ENCODE results near the gene POC5. TPM values are rescaled to one million over a fixed set of nuclear protein-coding genes. Genes with fewer than 3 reads are reported as not detected.

Gene POC5
- total and polyA plus RNA-seq, 2 experiments from 2014 or later = 4.6 to 19.2 TPM

DNA sequence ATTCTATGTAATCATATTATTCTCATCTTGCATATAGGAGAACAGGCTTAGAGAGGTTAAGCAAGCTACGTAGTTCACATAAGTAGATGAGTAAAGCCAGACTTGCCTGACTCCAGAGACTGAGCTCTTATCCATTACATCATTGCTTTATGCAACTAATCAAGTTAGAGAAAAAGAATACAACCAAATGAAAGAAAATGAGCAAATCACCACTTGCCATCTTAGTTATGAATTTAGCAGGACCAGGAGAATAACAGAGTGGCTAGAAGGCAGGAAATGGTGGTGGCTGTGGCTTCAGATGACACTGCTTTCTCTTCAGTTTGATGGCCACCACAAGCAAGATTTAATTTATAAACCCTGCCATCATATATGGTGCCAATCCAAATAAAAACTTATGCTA, 26.6 kb downstream of the POC5 start:
- H3K27me3 ChIP-seq = no peaks in the 10 kb centered on the region
- no peaks in the 10 kb centered on the region for H3K9me2 ChIP-seq (replicated peaks; ENCODE audit: insufficient read depth)
- H3K36me3 ChIP-seq (replicated peaks; ENCODE audit: insufficient read depth, low read depth) = no peaks in the 10 kb centered on the region
- no peak for DNase-seq (ENCODE audit: low spot score)
- H3K27ac ChIP-seq = no peak overlapping the region
- H3K4me3 ChIP-seq = no peak overlapping the region
- no peaks in the 10 kb centered on the region for H3K79me2 ChIP-seq
- H4K20me1 ChIP-seq (ENCODE audit: insufficient read depth, poor library complexity, severe bottlenecking) = no peaks in the 10 kb centered on the region
- WGBS (ENCODE audit: low lambda C conversion rate, missing lambda C conversion rate) = 87% methylated on average over 1 of the region's 1 CpG
- H2AFZ ChIP-seq = no peak overlapping the region
- no peaks in the 10 kb centered on the region for H3K4me1 ChIP-seq (ENCODE audit: insufficient read depth)
- TF ChIP-seq, protein P1, sequence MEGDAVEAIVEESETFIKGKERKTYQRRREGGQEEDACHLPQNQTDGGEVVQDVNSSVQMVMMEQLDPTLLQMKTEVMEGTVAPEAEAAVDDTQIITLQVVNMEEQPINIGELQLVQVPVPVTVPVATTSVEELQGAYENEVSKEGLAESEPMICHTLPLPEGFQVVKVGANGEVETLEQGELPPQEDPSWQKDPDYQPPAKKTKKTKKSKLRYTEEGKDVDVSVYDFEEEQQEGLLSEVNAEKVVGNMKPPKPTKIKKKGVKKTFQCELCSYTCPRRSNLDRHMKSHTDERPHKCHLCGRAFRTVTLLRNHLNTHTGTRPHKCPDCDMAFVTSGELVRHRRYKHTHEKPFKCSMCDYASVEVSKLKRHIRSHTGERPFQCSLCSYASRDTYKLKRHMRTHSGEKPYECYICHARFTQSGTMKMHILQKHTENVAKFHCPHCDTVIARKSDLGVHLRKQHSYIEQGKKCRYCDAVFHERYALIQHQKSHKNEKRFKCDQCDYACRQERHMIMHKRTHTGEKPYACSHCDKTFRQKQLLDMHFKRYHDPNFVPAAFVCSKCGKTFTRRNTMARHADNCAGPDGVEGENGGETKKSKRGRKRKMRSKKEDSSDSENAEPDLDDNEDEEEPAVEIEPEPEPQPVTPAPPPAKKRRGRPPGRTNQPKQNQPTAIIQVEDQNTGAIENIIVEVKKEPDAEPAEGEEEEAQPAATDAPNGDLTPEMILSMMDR (IDR thresholded peaks at IDR 0.05; ENCODE audit: poor library complexity) = no peak
- H3K4me2 ChIP-seq = no peak overlapping the region
- H3K9me3 ChIP-seq (ENCODE audit: low read depth) = no peaks in the 10 kb centered on the region

- TF ChIP-seq EZH2phosphoT487 (IDR thresholded peaks at IDR 0.05; ENCODE audit: low read depth, severe bottlenecking, unreplicated experiment) (no peak), EZH2 (IDR thresholded peaks at IDR 0.05; ENCODE audit: borderline replicate concordance) (no peak)
- TF ChIP-seq, protein P1 (IDR thresholded peaks at IDR 0.05; ENCODE audit: poor library complexity) = no peak
- no peak overlapping the region for H3K4me3 ChIP-seq
- no peak overlapping the region for H2AFZ ChIP-seq
These were observed 30.8 kb downstream of the POC5 start for GRCh38 chr5:75686480-75686879.

GRCh38 chr5:75685141-75685540, 32.1 kb downstream of the POC5 start:
- H3K4me3 ChIP-seq = no peak overlapping the region
- no peaks in the 10 kb centered on the region for H3K27me3 ChIP-seq
- TF ChIP-seq, protein P1 (IDR thresholded peaks at IDR 0.05; ENCODE audit: poor library complexity) = no peak
- no peak for TF ChIP-seq EZH2 (IDR thresholded peaks at IDR 0.05; ENCODE audit: borderline replicate concordance)
- TF ChIP-seq EZH2phosphoT487 (IDR thresholded peaks at IDR 0.05; ENCODE audit: low read depth, severe bottlenecking, unreplicated experiment) = no peak
- no peak for DNase-seq (ENCODE audit: low spot score)
- no peaks in the 10 kb centered on the region for H3K36me3 ChIP-seq (replicated peaks; ENCODE audit: insufficient read depth, low read depth)
- no peak overlapping the region for H3K27ac ChIP-seq
- no peaks in the 10 kb centered on the region for H3K79me2 ChIP-seq
- 96% methylated on average over 11 of the region's 11 CpGs for WGBS (ENCODE audit: low lambda C conversion rate, missing lambda C conversion rate)
- H2AFZ ChIP-seq = no peak overlapping the region
- no peak overlapping the region for H3K4me2 ChIP-seq
- no peaks in the 10 kb centered on the region for H4K20me1 ChIP-seq (ENCODE audit: insufficient read depth, poor library complexity, severe bottlenecking)
- no peaks in the 10 kb centered on the region for H3K9me3 ChIP-seq (ENCODE audit: low read depth)
- H3K9me2 ChIP-seq (replicated peaks; ENCODE audit: insufficient read depth) = no peaks in the 10 kb centered on the region
- no peaks in the 10 kb centered on the region for H3K4me1 ChIP-seq (ENCODE audit: insufficient read depth)

More at GRCh38 chr5:75686480-75686879, 30.8 kb downstream of the POC5 start:
- H4K20me1 ChIP-seq (ENCODE audit: insufficient read depth, poor library complexity, severe bottlenecking) = no peaks in the 10 kb centered on the region
- H3K27me3 ChIP-seq = no peaks in the 10 kb centered on the region
- no peaks in the 10 kb centered on the region for H3K4me1 ChIP-seq (ENCODE audit: insufficient read depth)
- no peak overlapping the region for H3K4me2 ChIP-seq
- H3K36me3 ChIP-seq (replicated peaks; ENCODE audit: insufficient read depth, low read depth) = no peaks in the 10 kb centered on the region
- H3K9me3 ChIP-seq (ENCODE audit: low read depth) = no peaks in the 10 kb centered on the region
- H3K9me2 ChIP-seq (replicated peaks; ENCODE audit: insufficient read depth) = no peaks in the 10 kb centered on the region
- DNase-seq (ENCODE audit: low spot score) = no peak
- H3K27ac ChIP-seq = no peak overlapping the region
- H3K79me2 ChIP-seq = no peaks in the 10 kb centered on the region

Data from hepatocyte (in vitro differentiated cells).